VCaP (cell line): ENCODE results near the gene SLC38A2.
"Not testable (repeated sequence)": the region's sequence is repeated elsewhere in the genome, so short reads cannot be mapped to it uniquely, and the experiment has no call there.

Experiments used
- H3K27ac ChIP-seq: fragments of 450-650 bp; 2 replicates; pipeline ENCODE4 v1.5.1; 2017
- TF ChIP-seq, protein P1 (sequence below): fragments of 450-650 bp; conservative IDR thresholded peaks from 2 replicates; pipeline ENCODE4 v1.5.1; 2017; ENCODE audit warnings: mild to moderate bottlenecking, moderate library complexity

SLC38A2 gene

DNA sequence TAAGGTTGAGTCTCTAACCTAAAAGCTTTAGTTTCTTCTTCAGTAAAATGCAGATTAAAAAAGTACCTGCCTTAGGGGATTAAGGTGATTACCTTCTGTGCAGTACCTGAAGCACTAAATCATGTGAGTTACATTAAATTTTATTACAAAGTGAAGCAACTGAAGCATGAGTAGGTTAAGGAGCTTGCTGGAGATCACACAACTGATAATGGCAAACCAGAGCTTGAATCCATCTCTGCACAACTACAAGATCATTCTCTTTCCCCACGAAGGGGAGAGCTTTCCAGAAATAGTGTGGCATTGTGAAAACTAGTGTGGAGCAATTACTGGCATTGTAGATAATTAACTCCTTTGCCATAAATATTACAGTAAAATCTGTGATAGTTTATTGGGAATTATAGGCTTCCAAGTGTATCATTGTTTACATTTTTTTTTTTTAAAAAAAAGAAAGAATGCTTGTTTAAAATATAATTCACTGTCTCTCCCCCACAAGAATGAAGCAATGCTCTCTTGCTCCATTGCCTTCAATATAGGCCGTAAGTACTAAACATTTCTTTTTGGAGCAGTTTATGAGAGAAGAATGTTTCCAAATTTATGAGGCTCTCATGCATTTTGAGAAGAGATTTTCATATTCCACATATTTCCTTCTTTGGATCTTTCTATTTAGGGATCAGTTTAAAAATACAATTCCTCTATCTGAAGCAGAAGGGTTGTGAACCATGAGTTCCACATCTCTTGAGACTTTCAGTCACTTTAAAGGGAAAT lies 20.5 kb downstream of the SLC38A2 start:
- TF ChIP-seq, protein P1, sequence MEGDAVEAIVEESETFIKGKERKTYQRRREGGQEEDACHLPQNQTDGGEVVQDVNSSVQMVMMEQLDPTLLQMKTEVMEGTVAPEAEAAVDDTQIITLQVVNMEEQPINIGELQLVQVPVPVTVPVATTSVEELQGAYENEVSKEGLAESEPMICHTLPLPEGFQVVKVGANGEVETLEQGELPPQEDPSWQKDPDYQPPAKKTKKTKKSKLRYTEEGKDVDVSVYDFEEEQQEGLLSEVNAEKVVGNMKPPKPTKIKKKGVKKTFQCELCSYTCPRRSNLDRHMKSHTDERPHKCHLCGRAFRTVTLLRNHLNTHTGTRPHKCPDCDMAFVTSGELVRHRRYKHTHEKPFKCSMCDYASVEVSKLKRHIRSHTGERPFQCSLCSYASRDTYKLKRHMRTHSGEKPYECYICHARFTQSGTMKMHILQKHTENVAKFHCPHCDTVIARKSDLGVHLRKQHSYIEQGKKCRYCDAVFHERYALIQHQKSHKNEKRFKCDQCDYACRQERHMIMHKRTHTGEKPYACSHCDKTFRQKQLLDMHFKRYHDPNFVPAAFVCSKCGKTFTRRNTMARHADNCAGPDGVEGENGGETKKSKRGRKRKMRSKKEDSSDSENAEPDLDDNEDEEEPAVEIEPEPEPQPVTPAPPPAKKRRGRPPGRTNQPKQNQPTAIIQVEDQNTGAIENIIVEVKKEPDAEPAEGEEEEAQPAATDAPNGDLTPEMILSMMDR, result no peak
- H3K27ac ChIP-seq, result peak overlapping the region; percentile 46

DNA sequence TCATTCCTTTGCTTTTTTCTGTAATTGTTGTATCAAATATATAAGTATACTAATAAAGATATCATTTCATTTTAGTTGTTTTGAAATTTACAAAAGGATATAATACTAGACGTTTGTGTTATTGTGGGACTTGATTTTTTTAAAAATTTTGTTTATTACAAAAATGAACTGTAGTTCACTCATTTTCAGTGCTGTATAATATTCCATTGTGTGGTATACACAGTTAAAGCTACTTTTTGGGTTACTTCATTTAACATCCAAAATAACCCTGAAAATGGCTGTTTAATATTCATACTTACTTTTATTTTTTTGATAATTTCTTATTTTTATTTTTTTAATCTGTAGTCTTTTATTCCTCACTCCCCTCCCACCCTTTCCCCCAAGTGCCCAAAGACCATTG lies 21.4 kb downstream of the SLC38A2 start:
- TF ChIP-seq, protein P1, result no peak
- peak overlapping the region; percentile 46; the same call in 1 of the 2 replicates for H3K27ac ChIP-seq

DNA sequence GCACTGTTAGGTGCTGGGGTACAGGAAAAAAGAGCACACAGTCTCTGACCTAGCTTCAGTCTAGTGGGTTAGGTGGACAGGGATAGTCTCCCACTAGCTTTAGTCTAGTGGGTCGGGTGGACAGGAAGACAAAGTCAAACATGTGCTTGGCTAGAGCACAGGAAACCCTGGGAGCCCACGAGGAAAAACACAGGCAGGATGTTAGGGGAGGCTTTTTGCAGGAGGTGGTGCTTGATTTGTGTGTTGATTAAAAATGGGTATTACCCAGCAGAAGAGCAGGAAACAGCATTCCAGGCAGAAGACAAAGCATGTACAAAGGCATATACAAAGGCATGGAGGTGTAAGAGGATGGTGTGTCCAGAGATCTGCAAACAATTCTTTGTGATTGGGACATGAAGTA lies 23.3 kb downstream of the SLC38A2 start:
- TF ChIP-seq, protein P1, result no peak
- no peak overlapping the region for H3K27ac ChIP-seq

DNA sequence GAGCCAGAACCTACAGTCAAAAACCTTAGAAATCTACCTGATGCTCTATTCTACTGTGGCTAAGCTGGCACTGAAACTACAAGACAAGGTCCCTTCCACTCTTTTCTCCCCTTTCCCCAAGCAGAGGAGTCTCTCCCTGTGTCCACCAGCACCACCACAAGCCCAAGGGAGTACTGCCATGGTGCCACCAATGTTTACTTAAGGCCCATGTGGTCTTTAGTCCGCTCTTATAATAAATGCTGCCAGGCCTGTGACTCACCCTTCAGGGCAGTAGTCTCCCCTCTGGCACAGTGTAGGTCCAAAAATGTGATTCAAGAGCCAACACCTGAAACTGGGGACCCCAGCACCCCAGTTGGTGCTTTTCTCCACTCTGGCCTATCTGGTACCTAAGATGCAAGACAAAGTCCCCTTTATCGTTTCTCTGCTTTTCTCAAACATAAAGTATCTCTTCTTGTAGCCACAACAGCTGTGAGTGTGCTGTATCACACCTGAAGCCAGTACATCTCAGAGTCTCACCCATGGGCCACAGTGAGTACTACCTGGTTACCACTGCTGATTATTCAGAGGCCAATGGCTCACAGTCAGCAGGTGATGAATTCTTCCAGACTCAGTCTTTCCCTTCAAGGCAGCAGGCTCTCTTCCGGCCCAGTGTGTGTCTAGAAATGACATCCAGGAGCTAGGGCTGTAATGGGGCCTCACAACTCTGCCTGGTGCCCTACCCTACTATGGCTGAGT lies 29.3 kb downstream of the SLC38A2 start:
- no peak overlapping the region; the same call in 1 of the 2 replicates for H3K27ac ChIP-seq
- TF ChIP-seq, protein P1, result no peak

DNA sequence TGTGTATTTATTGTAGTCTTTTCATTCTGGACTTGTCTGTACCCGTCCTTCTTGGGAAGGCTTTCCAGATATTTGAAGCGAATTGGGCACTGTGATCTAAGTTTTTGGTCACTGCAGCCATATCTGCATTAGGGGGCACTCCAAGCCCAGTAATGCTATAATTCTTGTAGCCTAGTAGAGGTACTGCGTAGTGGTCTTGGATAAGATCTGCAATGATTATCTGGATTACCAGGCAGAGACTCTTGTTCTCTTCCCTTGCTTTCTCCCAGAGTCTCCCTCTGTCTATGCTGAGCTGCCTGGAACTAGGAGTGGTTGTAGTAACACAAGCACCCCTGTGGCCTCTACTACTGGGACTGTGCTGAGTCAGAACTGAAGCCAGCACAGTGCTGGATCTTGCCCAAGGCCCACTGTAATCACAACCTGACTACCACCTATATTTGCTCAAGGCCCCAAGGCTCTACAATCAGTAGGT lies 30.0 kb downstream of the SLC38A2 start:
- peak overlapping the region; percentile 22; the same call in 1 of the 2 replicates for H3K27ac ChIP-seq
- TF ChIP-seq, protein P1, result peak; percentile 24; the same call in 1 of the 2 replicates

DNA sequence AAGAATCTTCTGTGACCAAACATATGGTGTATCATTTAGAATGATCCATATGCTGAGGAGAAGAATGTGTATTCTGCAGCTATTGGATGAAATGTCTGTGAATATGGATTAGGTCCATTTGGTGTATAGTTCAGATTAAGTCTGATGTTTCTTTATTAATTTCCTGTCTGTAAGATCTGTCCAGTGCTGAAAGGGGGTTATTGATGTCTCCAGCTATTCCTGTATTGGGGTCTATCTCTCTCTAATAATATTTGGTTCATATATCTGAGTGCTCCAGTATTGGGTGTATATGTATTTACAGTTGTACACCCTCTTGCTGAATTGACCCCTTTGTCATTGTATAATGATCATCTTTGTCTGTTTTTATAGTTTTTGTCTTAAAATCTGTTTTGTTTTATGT lies 33.5 kb downstream of the SLC38A2 start:
- TF ChIP-seq, protein P1, result no peak
- no peak overlapping the region for H3K27ac ChIP-seq

DNA sequence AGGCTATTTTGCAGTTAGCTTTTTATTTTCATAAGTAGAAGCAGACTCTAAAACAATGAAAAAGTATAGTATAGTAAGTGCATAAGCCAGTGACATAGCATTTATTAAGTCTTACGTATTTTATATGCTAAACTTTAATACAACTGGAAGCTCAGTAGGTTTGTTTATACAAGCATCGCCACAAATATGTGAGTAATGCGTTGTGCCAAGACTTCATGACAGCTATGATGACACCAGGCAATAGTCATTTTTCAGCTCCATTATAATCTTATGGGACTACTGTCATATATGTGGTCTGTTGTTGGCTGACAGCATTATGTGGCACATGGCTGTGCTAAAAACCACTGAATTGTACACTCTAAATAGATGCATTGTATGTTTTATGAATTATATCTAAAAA lies 40.3 kb downstream of the SLC38A2 start:
- TF ChIP-seq, protein P1, result no peak
- H3K27ac ChIP-seq, result no peak overlapping the region

DNA sequence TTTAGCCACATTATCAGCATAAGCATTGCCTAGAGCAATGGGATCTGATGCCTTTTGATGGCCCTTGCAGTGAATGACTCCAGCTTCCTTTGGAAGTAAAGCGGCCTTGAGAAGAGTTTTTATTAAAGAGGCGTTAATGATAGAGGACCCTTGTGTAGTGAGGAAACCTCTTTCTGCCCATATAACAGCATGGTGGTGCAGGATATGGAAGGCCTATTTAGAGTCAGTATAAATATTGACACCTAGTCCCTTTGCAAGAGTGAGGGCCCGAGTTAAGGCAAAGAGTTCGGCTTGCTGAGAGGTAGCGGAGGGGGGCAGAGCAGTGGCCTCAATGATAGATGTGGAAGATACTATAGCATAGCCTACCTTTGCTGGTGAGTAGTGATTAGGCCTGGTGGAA lies 47.5 kb downstream of the SLC38A2 start:
- H3K27ac ChIP-seq, result not testable (repeated sequence)
